SK-N-SH treated with all-trans-retinoic acid at 6 μM for 48 hours (cell line): ENCODE measurements around the gene CHST15.

ENCODE experiments used
- ARNTL ChIP-seq: fragments of 450-650 bp; formaldehyde crosslinking; IDR thresholded peaks from 2 replicates; pipeline ENCODE4 v1.5.0; 2020; ENCODE audit warnings: low read depth, mild to moderate bottlenecking, moderate library complexity, borderline replicate concordance
- BACH2 ChIP-seq: fragments of 250-450 bp; sonication (Bioruptor Pico); IDR thresholded peaks from 2 replicates; pipeline ENCODE4 v1.9.0; 2021; ENCODE audit warnings: mild to moderate bottlenecking, borderline replicate concordance
- OSR1 ChIP-seq: fragments of 250-450 bp; sonication (Bioruptor Pico); IDR thresholded peaks from 2 replicates; pipeline ENCODE4 v1.8.0; 2022; ENCODE audit warnings: moderate library complexity, mild to moderate bottlenecking, inconsistent platforms
- SNAI2 ChIP-seq: fragments of 250-450 bp; sonication (Bioruptor Pico); IDR thresholded peaks from 2 replicates; pipeline ENCODE4 v1.5.0; 2020; ENCODE audit warnings: mild to moderate bottlenecking, moderate library complexity
- ZFP3 ChIP-seq: fragments of 250-450 bp; sonication (Bioruptor Pico); IDR thresholded peaks from 2 replicates; pipeline ENCODE4 v1.5.0; 2020; ENCODE audit warnings: mild to moderate bottlenecking, moderate library complexity
- ZNF8 ChIP-seq: fragments of 450-650 bp; formaldehyde crosslinking; IDR thresholded peaks from 2 replicates; pipeline ENCODE4 v1.5.0; 2020; ENCODE audit warnings: mild to moderate bottlenecking, moderate library complexity
- TF ChIP-seq, protein P1 (sequence below): fragments of 250-450 bp; sonication (Bioruptor Pico); IDR thresholded peaks from 2 replicates; pipeline ENCODE4 v1.5.0; 2020; ENCODE audit warnings: mild to moderate bottlenecking, moderate library complexity
- TF ChIP-seq, protein P2 (sequence below): fragments of 250-450 bp; sonication (Bioruptor Pico); IDR thresholded peaks from 2 replicates; pipeline ENCODE4 v1.8.0; 2020; ENCODE audit warnings: mild to moderate bottlenecking, moderate library complexity, borderline replicate concordance

DNA sequence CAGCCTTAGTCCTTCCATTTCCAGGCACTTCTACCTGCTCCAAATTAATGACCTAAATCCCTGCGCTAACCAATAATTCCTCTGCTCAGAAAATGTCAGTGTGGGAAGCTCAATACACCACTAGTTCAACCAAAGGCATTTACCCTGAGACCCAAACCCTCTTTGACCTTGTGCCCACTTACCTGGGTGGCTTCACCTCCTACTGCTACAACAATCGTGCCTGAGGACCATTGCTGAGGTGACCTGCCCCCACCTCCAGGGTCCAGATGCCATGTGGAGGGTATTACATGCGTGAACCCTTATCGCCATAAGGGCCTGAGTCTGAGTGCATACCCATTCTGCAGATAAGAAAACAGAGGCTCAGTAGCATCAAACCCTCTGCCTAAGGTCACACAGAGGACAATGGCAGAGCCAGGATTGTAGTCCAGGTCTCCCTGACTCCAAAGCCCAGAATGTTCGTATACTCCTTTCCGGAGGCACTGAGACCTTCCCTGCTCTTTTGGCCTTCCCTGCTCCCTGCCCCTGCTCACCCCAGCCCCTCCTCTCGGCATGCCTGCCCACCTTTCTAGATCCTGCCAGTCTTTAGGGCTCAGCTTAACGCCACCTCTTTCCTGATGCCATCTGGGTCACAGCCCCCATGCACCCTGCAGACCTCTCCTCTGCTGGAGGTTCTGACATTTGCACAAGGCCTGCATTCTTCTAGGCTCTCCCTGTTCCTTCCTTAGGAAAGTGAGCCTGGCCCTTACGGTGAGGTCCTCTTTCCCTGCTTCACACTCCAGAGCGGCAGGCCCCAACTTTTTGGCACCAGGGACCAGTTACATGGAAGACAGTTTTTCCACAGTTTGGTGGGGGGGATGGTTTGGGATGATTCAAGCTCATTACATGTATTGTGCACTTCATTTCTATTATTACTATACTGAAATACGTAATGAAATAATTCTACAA, 94.9 kb downstream of the CHST15 start:
- TF ChIP-seq ZNF8 (CRISPR knock-in tag) = no peak
- TF ChIP-seq, protein P1, sequence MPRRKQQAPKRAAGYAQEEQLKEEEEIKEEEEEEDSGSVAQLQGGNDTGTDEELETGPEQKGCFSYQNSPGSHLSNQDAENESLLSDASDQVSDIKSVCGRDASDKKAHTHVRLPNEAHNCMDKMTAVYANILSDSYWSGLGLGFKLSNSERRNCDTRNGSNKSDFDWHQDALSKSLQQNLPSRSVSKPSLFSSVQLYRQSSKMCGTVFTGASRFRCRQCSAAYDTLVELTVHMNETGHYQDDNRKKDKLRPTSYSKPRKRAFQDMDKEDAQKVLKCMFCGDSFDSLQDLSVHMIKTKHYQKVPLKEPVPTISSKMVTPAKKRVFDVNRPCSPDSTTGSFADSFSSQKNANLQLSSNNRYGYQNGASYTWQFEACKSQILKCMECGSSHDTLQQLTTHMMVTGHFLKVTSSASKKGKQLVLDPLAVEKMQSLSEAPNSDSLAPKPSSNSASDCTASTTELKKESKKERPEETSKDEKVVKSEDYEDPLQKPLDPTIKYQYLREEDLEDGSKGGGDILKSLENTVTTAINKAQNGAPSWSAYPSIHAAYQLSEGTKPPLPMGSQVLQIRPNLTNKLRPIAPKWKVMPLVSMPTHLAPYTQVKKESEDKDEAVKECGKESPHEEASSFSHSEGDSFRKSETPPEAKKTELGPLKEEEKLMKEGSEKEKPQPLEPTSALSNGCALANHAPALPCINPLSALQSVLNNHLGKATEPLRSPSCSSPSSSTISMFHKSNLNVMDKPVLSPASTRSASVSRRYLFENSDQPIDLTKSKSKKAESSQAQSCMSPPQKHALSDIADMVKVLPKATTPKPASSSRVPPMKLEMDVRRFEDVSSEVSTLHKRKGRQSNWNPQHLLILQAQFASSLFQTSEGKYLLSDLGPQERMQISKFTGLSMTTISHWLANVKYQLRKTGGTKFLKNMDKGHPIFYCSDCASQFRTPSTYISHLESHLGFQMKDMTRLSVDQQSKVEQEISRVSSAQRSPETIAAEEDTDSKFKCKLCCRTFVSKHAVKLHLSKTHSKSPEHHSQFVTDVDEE (CRISPR knock-in tag) = no peak
- TF ChIP-seq ARNTL (CRISPR knock-in tag) = no peak
- TF ChIP-seq OSR1 = no peak
- no peak for TF ChIP-seq ZFP3 (CRISPR knock-in tag)
- no peak for TF ChIP-seq BACH2 (CRISPR knock-in tag)
- TF ChIP-seq, protein P2, sequence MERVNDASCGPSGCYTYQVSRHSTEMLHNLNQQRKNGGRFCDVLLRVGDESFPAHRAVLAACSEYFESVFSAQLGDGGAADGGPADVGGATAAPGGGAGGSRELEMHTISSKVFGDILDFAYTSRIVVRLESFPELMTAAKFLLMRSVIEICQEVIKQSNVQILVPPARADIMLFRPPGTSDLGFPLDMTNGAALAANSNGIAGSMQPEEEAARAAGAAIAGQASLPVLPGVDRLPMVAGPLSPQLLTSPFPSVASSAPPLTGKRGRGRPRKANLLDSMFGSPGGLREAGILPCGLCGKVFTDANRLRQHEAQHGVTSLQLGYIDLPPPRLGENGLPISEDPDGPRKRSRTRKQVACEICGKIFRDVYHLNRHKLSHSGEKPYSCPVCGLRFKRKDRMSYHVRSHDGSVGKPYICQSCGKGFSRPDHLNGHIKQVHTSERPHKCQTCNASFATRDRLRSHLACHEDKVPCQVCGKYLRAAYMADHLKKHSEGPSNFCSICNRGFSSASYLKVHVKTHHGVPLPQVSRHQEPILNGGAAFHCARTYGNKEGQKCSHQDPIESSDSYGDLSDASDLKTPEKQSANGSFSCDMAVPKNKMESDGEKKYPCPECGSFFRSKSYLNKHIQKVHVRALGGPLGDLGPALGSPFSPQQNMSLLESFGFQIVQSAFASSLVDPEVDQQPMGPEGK (CRISPR knock-in tag) = no peak
- TF ChIP-seq SNAI2 (CRISPR knock-in tag) = no peak
